ENCODE measurements around the gene UBXN2A.

- TF ChIP-seq CTCF (IDR thresholded peaks at IDR 0.05) (peak in 1 of 4 experiments; percentile 23), POLR2A (IDR thresholded peaks at IDR 0.05) (no peak), POLR2AphosphoS5 (IDR thresholded peaks at IDR 0.05) (no peak)
Observed at GRCh38 chr2:23988371-23988770, 48.1 kb downstream of the UBXN2A start.

All from sigmoid colon (tissue), 4 donors.